ENCODE results near the gene ARFIP2.

ARFIP2 gene

GRCh38 chr11:6476571-6476970, 4.6 kb downstream of the ARFIP2 start:
- DNase-seq (ENCODE audit: low read depth, low spot score): no peak
- no peak overlapping the region for H3K4me3 ChIP-seq (ENCODE audit: low read depth, low read length)
- POLR2A ChIA-PET: no interaction called here
- TF ChIP-seq, protein P1, sequence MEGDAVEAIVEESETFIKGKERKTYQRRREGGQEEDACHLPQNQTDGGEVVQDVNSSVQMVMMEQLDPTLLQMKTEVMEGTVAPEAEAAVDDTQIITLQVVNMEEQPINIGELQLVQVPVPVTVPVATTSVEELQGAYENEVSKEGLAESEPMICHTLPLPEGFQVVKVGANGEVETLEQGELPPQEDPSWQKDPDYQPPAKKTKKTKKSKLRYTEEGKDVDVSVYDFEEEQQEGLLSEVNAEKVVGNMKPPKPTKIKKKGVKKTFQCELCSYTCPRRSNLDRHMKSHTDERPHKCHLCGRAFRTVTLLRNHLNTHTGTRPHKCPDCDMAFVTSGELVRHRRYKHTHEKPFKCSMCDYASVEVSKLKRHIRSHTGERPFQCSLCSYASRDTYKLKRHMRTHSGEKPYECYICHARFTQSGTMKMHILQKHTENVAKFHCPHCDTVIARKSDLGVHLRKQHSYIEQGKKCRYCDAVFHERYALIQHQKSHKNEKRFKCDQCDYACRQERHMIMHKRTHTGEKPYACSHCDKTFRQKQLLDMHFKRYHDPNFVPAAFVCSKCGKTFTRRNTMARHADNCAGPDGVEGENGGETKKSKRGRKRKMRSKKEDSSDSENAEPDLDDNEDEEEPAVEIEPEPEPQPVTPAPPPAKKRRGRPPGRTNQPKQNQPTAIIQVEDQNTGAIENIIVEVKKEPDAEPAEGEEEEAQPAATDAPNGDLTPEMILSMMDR (IDR thresholded peaks at IDR 0.05; ENCODE audit: insufficient read depth, low read length, missing control alignments): no peak
- CTCF ChIA-PET: interaction anchor here (4.0 to 9.1 kb wide), 2 partner anchors 32 to 97 kb away, joined by 19 to 56 read pairs; no protein-coding TSS in a partner anchor

GRCh38 chr11:6475936-6476335, 5.2 kb downstream of the ARFIP2 start:
- POLR2A ChIA-PET: no interaction called here
- CTCF ChIA-PET: interaction anchor here (1.2 to 9.1 kb wide), 5 partner anchors 29 to 208 kb away, joined by 3 to 56 read pairs (median 7); partner anchors contain the start of genes APBB1 and MRPL17
- TF ChIP-seq, protein P1 (IDR thresholded peaks at IDR 0.05; ENCODE audit: insufficient read depth, low read length, missing control alignments): no peak
- DNase-seq (ENCODE audit: low read depth, low spot score): no peak
- no peak overlapping the region for H3K4me3 ChIP-seq (ENCODE audit: low read depth, low read length)

DNA sequence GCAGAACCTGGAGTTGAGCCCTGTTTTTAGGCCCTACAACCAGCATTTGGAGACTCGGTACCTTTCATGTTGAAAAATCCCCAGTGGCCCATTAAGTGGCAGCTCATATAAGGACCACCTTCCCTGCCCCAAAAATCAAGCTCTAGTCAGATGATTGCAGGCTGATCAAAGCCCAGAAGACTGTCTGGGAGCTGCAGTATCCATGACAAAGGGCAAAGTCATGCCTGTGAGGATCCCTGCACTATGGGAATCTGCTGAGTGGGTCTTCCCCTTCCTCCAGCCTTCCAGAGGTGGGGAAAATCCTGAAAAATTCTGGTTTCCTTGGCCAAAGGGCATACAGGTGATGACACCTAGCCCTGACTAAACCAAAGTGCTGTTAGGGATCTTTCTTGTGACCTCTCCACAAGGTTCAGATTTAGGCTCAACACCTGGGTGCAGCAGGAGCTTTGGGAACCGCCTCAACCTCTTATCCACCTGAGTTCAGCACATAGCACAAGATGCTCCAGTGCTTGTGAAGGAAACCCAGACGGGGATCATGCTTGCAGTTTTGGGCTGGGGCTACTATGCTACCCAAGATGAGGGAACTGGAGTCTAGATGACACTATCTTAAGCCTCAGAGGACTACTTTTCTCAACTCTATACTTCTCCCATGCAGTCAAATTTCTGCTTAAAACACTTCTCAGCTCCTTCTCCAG, 6.2 kb downstream of the ARFIP2 start:
- ChIA-PET CTCF (interaction anchor here (0.7 to 9.1 kb wide), 9 partner anchors 30 to 226 kb away, joined by 3 to 56 read pairs (median 3); partner anchors contain the start of genes APBB1 and MRPL17), POLR2A (interaction anchor here (1.3 kb wide), 1 partner anchor 56 kb away, joined by 3 read pairs; the partner anchor contains the start of gene APBB1)
- no peak for DNase-seq (ENCODE audit: low read depth, low spot score)
- TF ChIP-seq, protein P1 (IDR thresholded peaks at IDR 0.05; ENCODE audit: insufficient read depth, low read length, missing control alignments): no peak
- peak overlapping the region; percentile 65; the same call in 1 of the 2 replicates for H3K4me3 ChIP-seq (ENCODE audit: low read depth, low read length)

- TF ChIP-seq, protein P1 (IDR thresholded peaks at IDR 0.05; ENCODE audit: insufficient read depth, low read length, missing control alignments): no peak
- no peak for DNase-seq (ENCODE audit: low read depth, low spot score)
- ChIA-PET CTCF (interaction anchor here (0.6 to 9.1 kb wide), 7 partner anchors 30 to 226 kb away, joined by 3 to 56 read pairs (median 6); partner anchors contain the start of genes APBB1 and MRPL17), POLR2A (interaction anchor here (1.1 to 1.3 kb wide), 2 partner anchors 55 to 137 kb away, joined by 3 to 4 read pairs; partner anchors contain the start of gene APBB1)
- peak overlapping the region; percentile 65 for H3K4me3 ChIP-seq (ENCODE audit: low read depth, low read length)
Measured at GRCh38 chr11:6474413-6474792, 6.7 kb downstream of the ARFIP2 start.

GRCh38 chr11:6473451-6474412, 7.4 kb downstream of the ARFIP2 start, which contains the start of gene TRIM3:
TRIM3 (minus strand) TSS chr11:6473941; CDS start chr11:6465695, 8,246 bp downstream.
- DNase-seq (ENCODE audit: low read depth, low spot score): peak; percentile 10
- peak within 1 kb of the TSS; percentile 77 for H3K4me3 ChIP-seq (ENCODE audit: low read depth, low read length)
- ChIA-PET CTCF (interaction anchor here (0.5 to 9.1 kb wide), 7 partner anchors 8 to 227 kb away, joined by 3 to 56 read pairs (median 3); partner anchors contain the start of genes MRPL17 and TIMM10B), POLR2A (interaction anchor here (1.0 to 1.5 kb wide), 5 partner anchors 8 to 172 kb away, joined by 3 to 7 read pairs (median 3); partner anchors contain the start of genes APBB1, ARFIP2 and TIMM10B)
- TF ChIP-seq, protein P1 (IDR thresholded peaks at IDR 0.05; ENCODE audit: insufficient read depth, low read length, missing control alignments): peak; percentile 40
